ENCODE data around the gene ATG9B.

Gene ATG9B, protein sequence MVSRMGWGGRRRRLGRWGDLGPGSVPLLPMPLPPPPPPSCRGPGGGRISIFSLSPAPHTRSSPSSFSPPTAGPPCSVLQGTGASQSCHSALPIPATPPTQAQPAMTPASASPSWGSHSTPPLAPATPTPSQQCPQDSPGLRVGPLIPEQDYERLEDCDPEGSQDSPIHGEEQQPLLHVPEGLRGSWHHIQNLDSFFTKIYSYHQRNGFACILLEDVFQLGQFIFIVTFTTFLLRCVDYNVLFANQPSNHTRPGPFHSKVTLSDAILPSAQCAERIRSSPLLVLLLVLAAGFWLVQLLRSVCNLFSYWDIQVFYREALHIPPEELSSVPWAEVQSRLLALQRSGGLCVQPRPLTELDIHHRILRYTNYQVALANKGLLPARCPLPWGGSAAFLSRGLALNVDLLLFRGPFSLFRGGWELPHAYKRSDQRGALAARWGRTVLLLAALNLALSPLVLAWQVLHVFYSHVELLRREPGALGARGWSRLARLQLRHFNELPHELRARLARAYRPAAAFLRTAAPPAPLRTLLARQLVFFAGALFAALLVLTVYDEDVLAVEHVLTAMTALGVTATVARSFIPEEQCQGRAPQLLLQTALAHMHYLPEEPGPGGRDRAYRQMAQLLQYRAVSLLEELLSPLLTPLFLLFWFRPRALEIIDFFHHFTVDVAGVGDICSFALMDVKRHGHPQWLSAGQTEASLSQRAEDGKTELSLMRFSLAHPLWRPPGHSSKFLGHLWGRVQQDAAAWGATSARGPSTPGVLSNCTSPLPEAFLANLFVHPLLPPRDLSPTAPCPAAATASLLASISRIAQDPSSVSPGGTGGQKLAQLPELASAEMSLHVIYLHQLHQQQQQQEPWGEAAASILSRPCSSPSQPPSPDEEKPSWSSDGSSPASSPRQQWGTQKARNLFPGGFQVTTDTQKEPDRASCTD

GRCh38 chr7:151024435-151025056, at the start of gene ATG9B:
TSS of gene ATG9B (minus strand) at chr7:151024494. CDS start at chr7:151024423, 71 bp downstream.
- CTCF ChIA-PET: no interaction called here
- DNase-seq (ENCODE audit: extremely low spot score): no peak
- TF ChIP-seq, protein P1, sequence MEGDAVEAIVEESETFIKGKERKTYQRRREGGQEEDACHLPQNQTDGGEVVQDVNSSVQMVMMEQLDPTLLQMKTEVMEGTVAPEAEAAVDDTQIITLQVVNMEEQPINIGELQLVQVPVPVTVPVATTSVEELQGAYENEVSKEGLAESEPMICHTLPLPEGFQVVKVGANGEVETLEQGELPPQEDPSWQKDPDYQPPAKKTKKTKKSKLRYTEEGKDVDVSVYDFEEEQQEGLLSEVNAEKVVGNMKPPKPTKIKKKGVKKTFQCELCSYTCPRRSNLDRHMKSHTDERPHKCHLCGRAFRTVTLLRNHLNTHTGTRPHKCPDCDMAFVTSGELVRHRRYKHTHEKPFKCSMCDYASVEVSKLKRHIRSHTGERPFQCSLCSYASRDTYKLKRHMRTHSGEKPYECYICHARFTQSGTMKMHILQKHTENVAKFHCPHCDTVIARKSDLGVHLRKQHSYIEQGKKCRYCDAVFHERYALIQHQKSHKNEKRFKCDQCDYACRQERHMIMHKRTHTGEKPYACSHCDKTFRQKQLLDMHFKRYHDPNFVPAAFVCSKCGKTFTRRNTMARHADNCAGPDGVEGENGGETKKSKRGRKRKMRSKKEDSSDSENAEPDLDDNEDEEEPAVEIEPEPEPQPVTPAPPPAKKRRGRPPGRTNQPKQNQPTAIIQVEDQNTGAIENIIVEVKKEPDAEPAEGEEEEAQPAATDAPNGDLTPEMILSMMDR (IDR thresholded peaks at IDR 0.05; ENCODE audit: control extremely low read depth, extremely low read depth, low read depth, missing control alignments): no peak
- POLR2A ChIA-PET: no interaction called here

GRCh38 chr7:151073990-151074389, 49.7 kb upstream of the ATG9B start:
- POLR2A ChIA-PET: no interaction called here
- TF ChIP-seq, protein P1 (IDR thresholded peaks at IDR 0.05; ENCODE audit: control extremely low read depth, extremely low read depth, low read depth, missing control alignments): no peak
- CTCF ChIA-PET: interaction anchor here (1.3 to 1.5 kb wide), 2 partner anchors 14 to 50 kb away, joined by 4 to 5 read pairs; no protein-coding TSS in a partner anchor
- DNase-seq (ENCODE audit: extremely low spot score): no peak

DNA sequence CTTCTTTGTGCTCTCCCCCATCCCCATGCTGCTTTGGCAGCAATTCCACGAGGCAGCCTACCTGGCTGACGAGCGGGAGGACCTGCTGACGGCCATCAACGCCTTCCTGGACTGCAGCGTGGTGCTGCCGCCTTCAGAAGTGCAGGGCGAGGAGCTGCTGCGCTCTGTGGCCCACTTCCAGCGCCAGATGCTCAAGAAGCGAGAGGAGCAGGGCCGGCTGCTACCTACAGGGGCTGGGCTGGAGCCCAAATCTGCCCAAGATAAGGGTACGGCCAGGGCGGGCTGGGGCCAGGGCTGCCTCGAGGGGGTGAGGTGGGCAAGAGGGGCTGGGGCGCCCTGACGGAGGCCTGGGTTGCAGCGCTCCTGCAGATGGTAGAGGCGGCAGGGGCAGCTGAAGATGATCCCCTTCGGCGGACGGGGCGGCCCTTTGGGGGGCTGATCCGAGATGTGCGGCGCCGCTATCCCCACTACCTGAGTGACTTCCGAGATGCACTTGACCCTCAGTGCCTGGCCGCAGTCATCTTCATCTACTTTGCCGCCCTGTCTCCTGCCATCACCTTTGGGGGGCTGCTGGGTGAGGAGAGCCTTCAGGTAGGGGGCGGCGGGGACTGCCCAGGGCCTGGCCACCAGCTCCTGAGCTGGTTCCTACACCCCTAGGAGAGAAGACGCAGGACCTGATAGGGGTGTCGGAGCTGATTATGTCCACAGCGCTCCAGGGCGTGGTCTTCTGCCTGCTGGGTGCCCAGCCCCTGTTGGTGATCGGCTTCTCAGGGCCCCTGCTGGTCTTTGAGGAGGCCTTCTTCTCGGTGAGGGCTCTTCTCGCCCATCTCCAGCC, 47.0 kb upstream of the ATG9B start:
- CTCF ChIA-PET: no interaction called here
- no peak for DNase-seq (ENCODE audit: extremely low spot score)
- POLR2A ChIA-PET: no interaction called here
- TF ChIP-seq, protein P1 (IDR thresholded peaks at IDR 0.05; ENCODE audit: control extremely low read depth, extremely low read depth, low read depth, missing control alignments): no peak

DNA sequence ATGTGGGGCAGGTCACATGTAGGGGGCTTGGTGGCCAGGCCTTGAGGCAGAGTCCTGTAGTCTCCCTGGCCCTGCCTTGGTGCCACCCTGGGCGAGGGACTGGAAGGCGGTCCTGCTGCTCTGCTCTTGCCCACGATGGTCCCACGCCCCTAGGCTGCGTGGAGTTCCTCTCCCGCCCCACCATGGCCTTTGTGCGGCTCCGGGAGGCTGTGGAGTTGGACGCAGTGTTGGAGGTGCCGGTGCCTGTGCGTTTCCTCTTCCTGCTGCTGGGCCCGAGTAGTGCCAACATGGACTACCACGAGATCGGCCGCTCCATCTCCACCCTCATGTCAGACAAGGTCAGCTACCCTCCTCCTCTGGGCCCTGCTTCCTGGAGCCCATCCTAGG, 46.3 kb upstream of the ATG9B start:
- CTCF ChIA-PET: no interaction called here
- no peak for DNase-seq (ENCODE audit: extremely low spot score)
- TF ChIP-seq, protein P1 (IDR thresholded peaks at IDR 0.05; ENCODE audit: control extremely low read depth, extremely low read depth, low read depth, missing control alignments): no peak
- POLR2A ChIA-PET: no interaction called here

- CTCF ChIA-PET: no interaction called here
- TF ChIP-seq, protein P1 (IDR thresholded peaks at IDR 0.05; ENCODE audit: control extremely low read depth, extremely low read depth, low read depth, missing control alignments): no peak
These were observed 45.7 kb upstream of the ATG9B start for GRCh38 chr7:151069841-151070573.

More at GRCh38 chr7:151069841-151070573, 45.7 kb upstream of the ATG9B start:
- DNase-seq (ENCODE audit: extremely low spot score): no peak
- POLR2A ChIA-PET: no interaction called here
